DOHH2 (cell line): Measurements from ENCODE around the gene AFG3L2.

Source experiments
- H3F3A ChIP-seq: fragments of 200-600 bp; sonication (generic), shearing (Covaris generic); 2 replicates; pipeline ENCODE4 v1.6.0; 2016; ENCODE audit warnings: antibody characterized with exemption, mild to moderate bottlenecking; ENCODE audit not compliant: control insufficient read depth, insufficient read depth
- H3K27ac ChIP-seq: fragments of 200-600 bp; sonication (generic); 2 replicates; pipeline ENCODE4 v1.5.1; 2014; ENCODE audit warnings: low read depth, mild to moderate bottlenecking, low read length, moderate library complexity
- H3K27me3 ChIP-seq: fragments of 200-600 bp; sonication (generic); 2 replicates; pipeline ENCODE4 v1.6.1; 2014; ENCODE audit warnings: mild to moderate bottlenecking, low read length, mixed read lengths; ENCODE audit not compliant: control insufficient read depth
- H3K36me3 ChIP-seq: fragments of 200-600 bp; sonication (generic); 2 replicates; pipeline ENCODE4 v1.6.1; 2014; ENCODE audit warnings: mild to moderate bottlenecking, low read length, moderate library complexity, mixed read lengths; ENCODE audit not compliant: control insufficient read depth
- H3K4me1 ChIP-seq: fragments of 200-600 bp; sonication (generic); 2 replicates; pipeline ENCODE4 v1.6.1; 2014; ENCODE audit warnings: mild to moderate bottlenecking, low read length, mixed read lengths; ENCODE audit not compliant: control insufficient read depth
- H3K4me2 ChIP-seq: fragments of 200-600 bp; sonication (generic); 2 replicates; pipeline ENCODE4 v1.6.0; 2014; ENCODE audit warnings: mild to moderate bottlenecking, low read length, moderate library complexity
- H3K4me3 ChIP-seq: fragments of 200-600 bp; sonication (generic); 2 replicates; pipeline ENCODE4 v1.5.1; 2014; ENCODE audit warnings: mild to moderate bottlenecking, low read length, mixed read lengths
- H3K79me2 ChIP-seq: fragments of 200-600 bp; sonication (generic); 2 replicates; pipeline ENCODE4 v1.6.1; 2014; ENCODE audit warnings: mild to moderate bottlenecking, low read length, mixed read lengths; ENCODE audit not compliant: control insufficient read depth
- H3K9me2 ChIP-seq: fragments of 200-600 bp; sonication (generic); replicated peaks from 2 replicates; pipeline ENCODE4 v1.6.1; 2014; ENCODE audit warnings: mild to moderate bottlenecking, low read length, mixed read lengths; ENCODE audit not compliant: control insufficient read depth
- H3K9me3 ChIP-seq: fragments of 200-600 bp; sonication (generic); 2 replicates; pipeline ENCODE4 v1.6.1; 2014; ENCODE audit warnings: antibody characterized with exemption, low read length, mixed read lengths; ENCODE audit not compliant: control insufficient read depth, insufficient read depth
- H4K20me1 ChIP-seq: fragments of 200-600 bp; sonication (generic); 2 replicates; pipeline ENCODE4 v1.6.0; 2014; ENCODE audit warnings: low read depth, mild to moderate bottlenecking, antibody characterized with exemption, low read length, moderate library complexity; ENCODE audit not compliant: control insufficient read depth, insufficient read depth
- EZH2phosphoT487 ChIP-seq: fragments of 200-600 bp; sonication (generic); IDR thresholded peaks from 2 replicates; pipeline ENCODE4 v1.6.1; 2017; ENCODE audit warnings: borderline replicate concordance, mild to moderate bottlenecking, antibody characterized with exemption, low read length, moderate library complexity, mixed read lengths
- TF ChIP-seq, protein P1 (sequence below): fragments of 200-600 bp; sonication (generic); IDR thresholded peaks from one replicate; pipeline ENCODE4 v1.5.1; 2014; ENCODE audit warnings: antibody characterized with exemption, mild to moderate bottlenecking, low read depth, low read length; ENCODE audit not compliant: poor library complexity, severe bottlenecking

AFG3L2 gene

GRCh38 chr18:12291690-12292089, 85.3 kb downstream of the AFG3L2 start:
- Histone ChIP-seq H3K27me3 (peaks cover 5% of the 10 kb centered on the region; the same call in 1 of the 2 replicates), H3K79me2 (no peaks in the 10 kb centered on the region), H3K4me2 (no peak overlapping the region), H3F3A (no peaks in the 10 kb centered on the region), H4K20me1 (no peaks in the 10 kb centered on the region), H3K27ac (no peak overlapping the region), H3K9me2 (no peaks in the 10 kb centered on the region), H3K36me3 (no peaks in the 10 kb centered on the region), H3K4me3 (no peak overlapping the region), H3K4me1 (no peaks in the 10 kb centered on the region), H3K9me3 (no peaks in the 10 kb centered on the region)
- TF ChIP-seq EZH2phosphoT487 = no peak
- TF ChIP-seq, protein P1, sequence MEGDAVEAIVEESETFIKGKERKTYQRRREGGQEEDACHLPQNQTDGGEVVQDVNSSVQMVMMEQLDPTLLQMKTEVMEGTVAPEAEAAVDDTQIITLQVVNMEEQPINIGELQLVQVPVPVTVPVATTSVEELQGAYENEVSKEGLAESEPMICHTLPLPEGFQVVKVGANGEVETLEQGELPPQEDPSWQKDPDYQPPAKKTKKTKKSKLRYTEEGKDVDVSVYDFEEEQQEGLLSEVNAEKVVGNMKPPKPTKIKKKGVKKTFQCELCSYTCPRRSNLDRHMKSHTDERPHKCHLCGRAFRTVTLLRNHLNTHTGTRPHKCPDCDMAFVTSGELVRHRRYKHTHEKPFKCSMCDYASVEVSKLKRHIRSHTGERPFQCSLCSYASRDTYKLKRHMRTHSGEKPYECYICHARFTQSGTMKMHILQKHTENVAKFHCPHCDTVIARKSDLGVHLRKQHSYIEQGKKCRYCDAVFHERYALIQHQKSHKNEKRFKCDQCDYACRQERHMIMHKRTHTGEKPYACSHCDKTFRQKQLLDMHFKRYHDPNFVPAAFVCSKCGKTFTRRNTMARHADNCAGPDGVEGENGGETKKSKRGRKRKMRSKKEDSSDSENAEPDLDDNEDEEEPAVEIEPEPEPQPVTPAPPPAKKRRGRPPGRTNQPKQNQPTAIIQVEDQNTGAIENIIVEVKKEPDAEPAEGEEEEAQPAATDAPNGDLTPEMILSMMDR = no peak

DNA sequence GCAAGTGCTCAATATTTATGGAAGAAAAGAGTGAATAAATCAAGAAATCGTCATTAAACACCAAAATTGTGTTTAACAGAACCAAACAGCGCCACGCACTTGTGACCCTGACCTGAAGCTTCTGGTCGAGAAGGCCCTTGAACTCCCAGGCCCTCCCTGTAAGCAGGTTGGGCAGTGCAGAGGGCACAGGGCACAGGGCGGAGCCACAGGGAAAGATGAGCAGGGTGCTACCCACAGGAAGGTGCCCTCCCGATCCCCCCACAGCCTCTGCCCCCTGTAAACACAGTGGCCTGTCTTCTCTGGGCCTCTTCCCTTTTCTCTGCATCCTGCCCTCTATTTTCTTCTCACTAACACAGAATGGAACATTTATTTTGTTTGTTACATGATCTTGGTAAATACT, 85.9 kb downstream of the AFG3L2 start:
- Histone ChIP-seq H3K27ac (no peak overlapping the region), H3K4me2 (no peak overlapping the region), H3K79me2 (no peaks in the 10 kb centered on the region), H3F3A (no peaks in the 10 kb centered on the region), H3K9me3 (no peaks in the 10 kb centered on the region), H3K27me3 (peaks cover 5% of the 10 kb centered on the region; the same call in 1 of the 2 replicates), H3K36me3 (no peaks in the 10 kb centered on the region), H4K20me1 (no peaks in the 10 kb centered on the region), H3K9me2 (no peaks in the 10 kb centered on the region), H3K4me1 (no peaks in the 10 kb centered on the region), H3K4me3 (no peak overlapping the region)
- TF ChIP-seq, protein P1 = no peak
- TF ChIP-seq EZH2phosphoT487 = no peak

DNA sequence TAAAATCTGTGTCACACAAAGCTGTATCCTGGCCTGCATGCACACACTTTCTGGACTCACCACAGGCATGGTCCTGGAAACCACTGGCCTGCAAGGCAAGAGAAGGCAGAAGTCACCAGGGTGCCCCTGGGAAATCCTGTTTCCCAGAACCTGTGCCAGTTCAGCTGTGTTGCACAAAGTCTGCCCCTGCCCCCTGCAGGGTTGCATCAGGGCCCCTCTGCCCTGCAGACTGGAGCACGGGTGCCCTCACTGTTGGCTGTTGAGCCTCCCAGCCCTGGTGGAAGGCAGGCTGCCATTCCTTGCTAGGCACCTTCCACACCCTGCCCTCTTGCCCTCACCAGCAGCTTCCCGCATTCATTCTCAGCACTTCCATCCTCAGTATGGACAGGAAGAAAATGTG, 86.9 kb downstream of the AFG3L2 start:
- H4K20me1 ChIP-seq = no peaks in the 10 kb centered on the region
- H3F3A ChIP-seq = no peaks in the 10 kb centered on the region
- no peak overlapping the region for H3K4me2 ChIP-seq
- no peaks in the 10 kb centered on the region for H3K36me3 ChIP-seq
- no peaks in the 10 kb centered on the region for H3K9me2 ChIP-seq
- H3K9me3 ChIP-seq = no peaks in the 10 kb centered on the region
- peaks cover 5% of the 10 kb centered on the region; the same call in 1 of the 2 replicates for H3K27me3 ChIP-seq
- no peak for TF ChIP-seq EZH2phosphoT487
- TF ChIP-seq, protein P1 = no peak
- H3K79me2 ChIP-seq = no peaks in the 10 kb centered on the region
- no peak overlapping the region for H3K4me3 ChIP-seq
- H3K4me1 ChIP-seq = no peaks in the 10 kb centered on the region
- no peak overlapping the region for H3K27ac ChIP-seq

GRCh38 chr18:12288403-12288755, 88.6 kb downstream of the AFG3L2 start:
- H3K4me3 ChIP-seq = no peak overlapping the region
- TF ChIP-seq, protein P1 = no peak
- no peak for TF ChIP-seq EZH2phosphoT487
- H4K20me1 ChIP-seq = no peaks in the 10 kb centered on the region
- no peaks in the 10 kb centered on the region for H3F3A ChIP-seq
- no peak overlapping the region for H3K27ac ChIP-seq
- no peaks in the 10 kb centered on the region for H3K79me2 ChIP-seq
- H3K27me3 ChIP-seq = peaks cover 5% of the 10 kb centered on the region; the same call in 1 of the 2 replicates
- H3K9me2 ChIP-seq = no peaks in the 10 kb centered on the region
- no peaks in the 10 kb centered on the region for H3K4me1 ChIP-seq
- H3K9me3 ChIP-seq = no peaks in the 10 kb centered on the region
- no peaks in the 10 kb centered on the region for H3K36me3 ChIP-seq
- no peak overlapping the region for H3K4me2 ChIP-seq
